GM19372 (cell line): ENCODE measurements around the gene CEP295NL.
"Not testable (repeated sequence)": the region's sequence is repeated elsewhere in the genome, so short reads cannot be mapped to it uniquely, and the experiment has no call there.

Experiments used
- ATAC-seq: cut with Tn5 transposase; IDR thresholded peaks from one replicate; pipeline ENCODE4 v1.9.1; 2021; ENCODE audit warnings: mild to moderate bottlenecking, low read depth, moderate library complexity; ENCODE audit not compliant: unreplicated experiment

Gene CEP295NL

GRCh38 chr17:78903101-78903779 lies at the start of gene CEP295NL:
Gene CEP295NL (minus strand): TSS chr17:78903201. CDS start chr17:78901828, 1,373 bp downstream.
- ATAC-seq = no peak

- no peak for ATAC-seq
Measured at GRCh38 chr17:78952706-78953105, 49.7 kb upstream of the CEP295NL start.

GRCh38 chr17:78951967-78952551 lies 49.1 kb upstream of the CEP295NL start:
- no peak for ATAC-seq

GRCh38 chr17:78950870-78951269 lies 47.9 kb upstream of the CEP295NL start:
- ATAC-seq = no peak

GRCh38 chr17:78947235-78948149 lies 44.5 kb upstream of the CEP295NL start:
- ATAC-seq = no peak

- ATAC-seq = no peak
Measured at GRCh38 chr17:78946631-78947030, 43.6 kb upstream of the CEP295NL start.

- ATAC-seq = no peak
Measured at GRCh38 chr17:78946131-78946530, 43.1 kb upstream of the CEP295NL start.

- not testable (repeated sequence) for ATAC-seq
Measured at GRCh38 chr17:78945455-78945854, 42.5 kb upstream of the CEP295NL start.

GRCh38 chr17:78944956-78945355 lies 42.0 kb upstream of the CEP295NL start:
- ATAC-seq = no peak

GRCh38 chr17:78944026-78944425 lies 41.0 kb upstream of the CEP295NL start:
- ATAC-seq = no peak

- ATAC-seq = no peak
Measured at GRCh38 chr17:78940708-78941107, 37.7 kb upstream of the CEP295NL start.

- no peak for ATAC-seq
Measured at GRCh38 chr17:78940258-78940657, 37.3 kb upstream of the CEP295NL start.

- ATAC-seq = no peak
Measured at GRCh38 chr17:78939615-78940014, 36.6 kb upstream of the CEP295NL start.

GRCh38 chr17:78937561-78937960 lies 34.6 kb upstream of the CEP295NL start:
- ATAC-seq = no peak

GRCh38 chr17:78935419-78936323 lies 32.7 kb upstream of the CEP295NL start:
- ATAC-seq = no peak

GRCh38 chr17:78934681-78935418 lies 31.8 kb upstream of the CEP295NL start:
- ATAC-seq = no peak

- no peak for ATAC-seq
Measured at GRCh38 chr17:78933959-78934568, 31.1 kb upstream of the CEP295NL start.

GRCh38 chr17:78933025-78933958 lies 30.3 kb upstream of the CEP295NL start:
- ATAC-seq = no peak
